GM23248 (cell line): ENCODE results near the gene ONECUT2. TPM values are rescaled to one million over a fixed set of nuclear protein-coding genes. Genes with fewer than 3 reads are reported as not detected.

ENCODE experiments used
- DNase-seq: peaks from one replicate; pipeline ENCODE4 v3.0.0-alpha.2; 2015
- H2AFZ ChIP-seq: fragments of 200-600 bp; sonication (generic); 2 replicates; pipeline ENCODE4 v1.6.1; 2016; ENCODE audit warnings: antibody characterized with exemption
- H3F3A ChIP-seq: fragments of 200-600 bp; sonication (generic); 2 replicates; pipeline ENCODE4 v1.6.1; 2016; ENCODE audit warnings: mild to moderate bottlenecking, antibody characterized with exemption, mixed run types; ENCODE audit not compliant: insufficient read depth
- H3K27ac ChIP-seq: fragments of 200-600 bp; sonication (generic); 2 replicates; pipeline ENCODE4 v1.5.1; 2016; ENCODE audit warnings: mild to moderate bottlenecking
- H3K27me3 ChIP-seq: fragments of 200-600 bp; sonication (generic); replicated peaks from 2 replicates; pipeline ENCODE4 v1.6.1; 2016; ENCODE audit warnings: mild to moderate bottlenecking; ENCODE audit not compliant: insufficient read depth
- H3K36me3 ChIP-seq: fragments of 200-600 bp; sonication (generic); 2 replicates; pipeline ENCODE4 v1.6.1; 2016; ENCODE audit warnings: low read depth, mild to moderate bottlenecking
- H3K4me1 ChIP-seq: fragments of 200-600 bp; sonication (generic); 2 replicates; pipeline ENCODE4 v1.6.1; 2016; ENCODE audit warnings: mild to moderate bottlenecking; ENCODE audit not compliant: insufficient read depth
- H3K4me2 ChIP-seq: fragments of 200-600 bp; sonication (generic); one replicate; pipeline ENCODE4 v1.6.1; 2016; ENCODE audit warnings: mild to moderate bottlenecking; ENCODE audit not compliant: unreplicated experiment
- H3K4me3 ChIP-seq: fragments of 200-600 bp; sonication (generic); 2 replicates; pipeline ENCODE4 v1.5.1; 2016; ENCODE audit warnings: mild to moderate bottlenecking
- H3K79me2 ChIP-seq: fragments of 200-600 bp; sonication (generic); 2 replicates; pipeline ENCODE4 v1.6.1; 2016; ENCODE audit warnings: mild to moderate bottlenecking; ENCODE audit not compliant: insufficient read depth
- H3K9ac ChIP-seq: fragments of 200-600 bp; sonication (generic); 2 replicates; pipeline ENCODE4 v1.6.1; 2016; ENCODE audit warnings: mild to moderate bottlenecking
- H3K9me2 ChIP-seq: fragments of 200-600 bp; sonication (generic); 2 replicates; pipeline ENCODE4 v1.6.1; 2016; ENCODE audit warnings: mixed run types, mild to moderate bottlenecking, moderate library complexity; ENCODE audit not compliant: insufficient read depth
- H3K9me3 ChIP-seq: fragments of 200-600 bp; sonication (generic); one replicate; pipeline ENCODE4 v1.6.1; 2017; ENCODE audit warnings: low read depth
- H4K20me1 ChIP-seq: fragments of 200-600 bp; sonication (generic); 2 replicates; pipeline ENCODE4 v1.6.0; 2016; ENCODE audit not compliant: insufficient read depth
- EZH2 ChIP-seq: fragments of 200-600 bp; sonication (generic); IDR thresholded peaks from 2 replicates; pipeline ENCODE4 v1.6.1; 2018; ENCODE audit warnings: antibody characterized with exemption, mild to moderate bottlenecking; ENCODE audit not compliant: insufficient read depth, poor library complexity, severe bottlenecking
- EZH2phosphoT487 ChIP-seq: fragments of 200-600 bp; sonication (generic); IDR thresholded peaks from 2 replicates; pipeline ENCODE4 v1.6.1; 2018; ENCODE audit warnings: antibody characterized with exemption, moderate library complexity, mild to moderate bottlenecking, low read depth; ENCODE audit not compliant: insufficient read depth
- WGBS, 2 experiments: methylation state at CpG; one replicate each; pipeline ENCODE4 v1.1.6; 2015 to 2017; ENCODE audit warnings: low lambda C conversion rate in 2 of 2, low coverage in 1 of 2; ENCODE audit errors: missing lambda C conversion rate in 2 of 2; 5-methylcytosine and 5-hydroxymethylcytosine counted together
- in situ Hi-C: fragments of 300-500 bp; cut with MboI; formaldehyde crosslinking; loops from 2 replicates; pipeline ENCODE4 v1.15.0; 2020
- polyA plus RNA-seq: library from polyadenylated mRNA; unstranded; fragments of >200 nt; fragmentation: Nextera tagmentation; extraction: Ambion mirVana; gene quantifications from 2 replicates; pipeline ENCODE4 v1.2.1, GENCODE V29; 2016
- total RNA-seq: library from RNA; depleted of rRNA; stranded (reverse); fragments of >200 nt; shearing (Covaris generic); gene quantifications from 2 replicates; pipeline ENCODE4 v1.2.3, GENCODE V29; 2014

The ONECUT2 gene
- total and polyA plus RNA-seq, 2 experiments from 2014 or later = 0.01 TPM; not detected in 1

DNA sequence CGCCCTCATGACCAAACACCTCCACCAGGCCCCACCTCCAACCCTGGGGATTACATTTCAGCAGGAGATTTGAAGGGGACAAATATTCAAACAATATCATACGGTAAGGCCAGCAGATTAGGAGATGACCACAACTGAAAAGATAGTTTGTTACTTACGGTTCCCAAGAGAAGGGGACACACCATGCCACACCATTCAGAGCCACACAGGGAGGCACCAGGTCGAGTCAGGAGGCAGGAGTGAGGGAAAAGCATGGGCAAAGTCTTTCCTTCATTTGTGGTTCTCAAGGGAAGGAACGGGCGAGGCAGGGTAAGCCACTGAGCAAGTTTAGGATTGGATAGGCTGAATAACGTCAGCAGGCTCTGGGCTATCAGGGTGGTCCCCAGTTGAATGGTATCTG is 94.0 kb downstream of the ONECUT2 start:
- Histone ChIP-seq H3K79me2 (no peaks in the 10 kb centered on the region), H3K27me3 (no peaks in the 10 kb centered on the region), H3K4me3 (no peak overlapping the region), H3K9me2 (no peaks in the 10 kb centered on the region), H3K4me1 (no peaks in the 10 kb centered on the region), H3K4me2 (no peak overlapping the region), H2AFZ (no peak overlapping the region), H3K9ac (no peak overlapping the region), H3K27ac (no peak overlapping the region), H4K20me1 (no peaks in the 10 kb centered on the region), H3F3A (no peaks in the 10 kb centered on the region), H3K36me3 (no peaks in the 10 kb centered on the region), H3K9me3 (no peaks in the 10 kb centered on the region)
- 62 to 68% methylated on average over 7 of the region's 7 CpGs for WGBS, 2 experiments
- DNase-seq = no peak
- TF ChIP-seq EZH2 (no peak), EZH2phosphoT487 (no peak)
- in situ Hi-C loops = no loop called here

DNA sequence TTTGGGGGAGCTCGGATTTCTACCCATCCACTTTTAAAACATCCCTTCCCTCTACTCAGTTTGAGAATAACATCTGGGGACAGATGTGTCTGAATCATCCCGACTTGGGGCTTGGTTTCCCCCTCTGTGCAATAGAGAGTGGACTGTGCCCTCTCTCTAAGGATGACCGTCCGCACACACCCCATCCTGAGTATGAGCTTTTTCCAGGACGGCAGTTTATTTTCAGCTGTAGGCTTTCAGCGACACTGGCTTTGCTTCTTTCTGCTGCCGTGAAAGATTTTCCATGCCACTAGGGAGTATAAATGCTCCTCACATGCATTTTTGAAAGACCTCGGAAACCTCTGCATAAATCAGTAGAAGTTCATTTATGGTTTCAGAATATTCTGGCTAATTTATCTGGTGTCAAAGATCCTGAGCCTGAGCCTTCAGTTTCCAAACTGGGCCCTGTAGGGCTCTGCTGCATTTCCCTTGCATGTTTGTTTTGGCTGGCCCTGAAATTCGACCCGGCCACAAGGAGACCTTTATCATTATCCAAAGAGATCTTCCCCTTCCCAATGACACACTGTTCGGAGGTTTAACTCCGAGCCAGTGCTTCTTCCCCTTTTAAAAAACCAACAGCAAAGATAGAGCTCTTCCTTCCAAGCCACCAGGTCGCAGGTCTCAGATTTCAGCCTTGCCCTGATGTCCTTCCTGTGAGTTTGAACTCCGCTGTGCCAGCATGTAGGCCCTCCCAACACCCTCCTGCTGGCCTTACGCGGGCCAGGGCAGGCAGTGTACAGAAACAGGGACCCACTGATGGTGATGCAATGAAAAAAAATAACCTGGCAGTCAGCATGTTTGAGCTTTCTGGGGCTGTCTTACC is 98.1 kb downstream of the ONECUT2 start:
- TF ChIP-seq EZH2phosphoT487 = no peak
- no peak for TF ChIP-seq EZH2
- H3K27ac ChIP-seq = no peak overlapping the region
- 68 to 70% methylated on average over 16 of the region's 16 CpGs for whole genome bisulfite sequencing, 2 experiments
- H2AFZ ChIP-seq = no peak overlapping the region
- no peaks in the 10 kb centered on the region for H3K36me3 ChIP-seq
- no peak overlapping the region for H3K4me2 ChIP-seq
- H3K9ac ChIP-seq = no peak overlapping the region
- DNase-seq = no peak
- in situ Hi-C loops = no loop called here
- no peaks in the 10 kb centered on the region for H3K9me3 ChIP-seq
- no peaks in the 10 kb centered on the region for H3K79me2 ChIP-seq
- H3K4me1 ChIP-seq = no peaks in the 10 kb centered on the region
- no peaks in the 10 kb centered on the region for H3F3A ChIP-seq
- no peaks in the 10 kb centered on the region for H3K9me2 ChIP-seq
- no peaks in the 10 kb centered on the region for H4K20me1 ChIP-seq
- no peaks in the 10 kb centered on the region for H3K27me3 ChIP-seq
- H3K4me3 ChIP-seq = no peak overlapping the region

DNA sequence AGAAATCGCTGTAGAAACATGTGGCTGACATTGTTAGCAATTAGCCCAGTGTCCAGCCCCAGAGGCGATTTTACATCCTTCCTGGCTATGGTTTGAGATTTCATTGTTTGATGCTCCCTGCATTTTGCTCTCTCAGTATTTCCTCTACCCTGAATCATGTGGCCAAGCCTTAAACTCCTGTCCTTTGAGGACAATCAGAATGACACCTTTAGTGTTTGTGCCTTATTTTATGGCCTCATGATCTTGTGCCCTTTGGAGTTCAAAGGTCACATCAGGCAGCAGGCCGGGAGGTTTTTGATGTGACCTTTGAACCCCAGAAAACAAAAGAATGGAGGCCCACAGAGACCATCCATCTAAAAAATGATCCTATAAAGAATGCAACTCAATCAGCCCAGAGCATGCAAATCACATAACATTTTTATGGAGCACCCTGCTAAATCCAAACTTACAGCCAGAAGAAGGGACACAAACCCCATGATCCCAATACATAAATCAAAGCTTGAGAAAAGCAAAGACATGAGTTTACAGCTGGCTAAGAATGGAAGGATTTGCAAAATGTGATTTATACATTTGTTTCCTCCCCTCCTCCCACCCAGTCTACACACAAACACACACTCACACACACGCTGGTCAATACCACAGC is 98.8 kb downstream of the ONECUT2 start:
- no peak overlapping the region for H2AFZ ChIP-seq
- DNase-seq = no peak
- H3K4me2 ChIP-seq = no peak overlapping the region

DNA sequence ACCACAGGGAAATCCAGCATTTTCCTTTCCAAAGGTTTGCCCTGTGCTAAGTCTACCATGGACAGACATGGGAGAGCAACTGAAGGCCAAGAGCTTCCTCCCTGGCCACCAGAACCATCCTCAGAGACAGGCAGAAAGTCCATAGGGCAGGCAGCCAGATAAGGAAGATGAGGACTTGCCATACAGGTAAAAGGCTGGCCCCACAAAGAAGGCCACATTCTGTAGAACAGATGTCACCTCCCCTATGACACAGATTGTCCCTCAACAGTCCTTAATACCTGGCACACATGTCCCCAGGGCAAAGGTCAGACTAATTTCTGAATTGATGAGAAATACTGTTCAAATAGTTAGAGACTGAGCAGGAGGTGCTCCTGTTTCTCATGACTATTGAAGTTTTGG is 99.3 kb downstream of the ONECUT2 start:
- Histone ChIP-seq H3K9me3 (no peaks in the 10 kb centered on the region), H3K4me2 (no peak overlapping the region), H3K9me2 (no peaks in the 10 kb centered on the region), H3K79me2 (no peaks in the 10 kb centered on the region), H3K4me3 (no peak overlapping the region), H3K9ac (no peak overlapping the region), H3F3A (no peaks in the 10 kb centered on the region), H4K20me1 (no peaks in the 10 kb centered on the region), H3K27me3 (no peaks in the 10 kb centered on the region), H3K4me1 (peaks cover 5% of the 10 kb centered on the region; the same call in 1 of the 2 replicates), H3K36me3 (no peaks in the 10 kb centered on the region), H2AFZ (no peak overlapping the region), H3K27ac (no peak overlapping the region)
- no peak for DNase-seq
- TF ChIP-seq EZH2 = no peak
- no peak for TF ChIP-seq EZH2phosphoT487
- in situ Hi-C loops = no loop called here

More for the DNA sequence above, 98.8 kb downstream of the ONECUT2 start:
- no peaks in the 10 kb centered on the region for H3K79me2 ChIP-seq
- H3K27ac ChIP-seq = no peak overlapping the region
- TF ChIP-seq EZH2 = no peak
- no peak for TF ChIP-seq EZH2phosphoT487
- H3F3A ChIP-seq = no peaks in the 10 kb centered on the region
- no peak overlapping the region for H3K9ac ChIP-seq
- WGBS, 2 experiments = 41 to 44% methylated on average over 4 of the region's 4 CpGs
- no peak overlapping the region for H3K4me3 ChIP-seq
- H3K9me3 ChIP-seq = no peaks in the 10 kb centered on the region
- H3K9me2 ChIP-seq = no peaks in the 10 kb centered on the region
- H3K36me3 ChIP-seq = no peaks in the 10 kb centered on the region
- in situ Hi-C loops = no loop called here
- H3K27me3 ChIP-seq = no peaks in the 10 kb centered on the region
- no peaks in the 10 kb centered on the region for H4K20me1 ChIP-seq
- peaks cover 5% of the 10 kb centered on the region; the same call in 1 of the 2 replicates for H3K4me1 ChIP-seq
